OCI-LY1 (cell line): ENCODE data around the gene FRMD6.

ENCODE experiments used
- H2AFZ ChIP-seq: fragments of 200-600 bp; sonication (generic), shearing (Covaris generic); 2 replicates; pipeline ENCODE4 v1.6.0; 2014; ENCODE audit warnings: antibody characterized with exemption, mild to moderate bottlenecking, low read length
- H3F3A ChIP-seq: fragments of 200-600 bp; sonication (generic), shearing (Covaris generic); 2 replicates; pipeline ENCODE4 v1.6.0; 2014; ENCODE audit warnings: mild to moderate bottlenecking, antibody characterized with exemption, low read length, moderate library complexity; ENCODE audit not compliant: insufficient read depth
- H3K27ac ChIP-seq: fragments of 200-600 bp; sonication (generic); 2 replicates; pipeline ENCODE4 v1.5.1; 2014; ENCODE audit warnings: low read length, mixed run types, mild to moderate bottlenecking, low read depth; ENCODE audit not compliant: poor library complexity, severe bottlenecking
- H3K27me3 ChIP-seq: fragments of 200-600 bp; sonication (generic); 2 replicates; pipeline ENCODE4 v1.6.0; 2014; ENCODE audit warnings: antibody characterized with exemption, mild to moderate bottlenecking, low read length, moderate library complexity; ENCODE audit not compliant: insufficient read depth
- H3K36me3 ChIP-seq: fragments of 200-600 bp; sonication (generic); 2 replicates; pipeline ENCODE4 v1.6.1; 2014; ENCODE audit warnings: mild to moderate bottlenecking, antibody characterized with exemption, low read length, moderate library complexity, mixed read lengths; ENCODE audit not compliant: insufficient read depth
- H3K4me1 ChIP-seq: fragments of 200-600 bp; sonication (generic); 2 replicates; pipeline ENCODE4 v1.5.1; 2014; ENCODE audit warnings: mild to moderate bottlenecking, low read length, moderate library complexity; ENCODE audit not compliant: insufficient read depth, severe bottlenecking
- H3K4me2 ChIP-seq: fragments of 200-600 bp; sonication (generic), shearing (Covaris generic); 2 replicates; pipeline ENCODE4 v1.6.1; 2014; ENCODE audit warnings: low read length
- H3K4me3 ChIP-seq: fragments of 200-600 bp; sonication (generic); 2 replicates; pipeline ENCODE4 v1.5.1; 2014; ENCODE audit warnings: low read length, low read depth, mild to moderate bottlenecking, mixed read lengths; ENCODE audit not compliant: poor library complexity, severe bottlenecking
- H3K79me2 ChIP-seq: fragments of 200-600 bp; shearing (Covaris generic); 2 replicates; pipeline ENCODE4 v1.6.1; 2016; ENCODE audit warnings: mixed run types, low read length, mixed read lengths; ENCODE audit not compliant: insufficient read depth
- H3K9ac ChIP-seq: fragments of 200-600 bp; sonication (generic), shearing (Covaris generic); 2 replicates; pipeline ENCODE4 v1.6.1; 2014; ENCODE audit warnings: mild to moderate bottlenecking, low read length, mixed read lengths
- H3K9me2 ChIP-seq: fragments of 200-600 bp; sonication (generic), shearing (Covaris generic); 2 replicates; pipeline ENCODE4 v1.6.1; 2014; ENCODE audit warnings: low read depth, mild to moderate bottlenecking, low read length, mixed read lengths
- H3K9me3 ChIP-seq: fragments of 200-600 bp; shearing (Covaris generic); 2 replicates; pipeline ENCODE4 v1.6.1; 2014; ENCODE audit warnings: low read length, mixed read lengths
- H4K20me1 ChIP-seq: fragments of 200-600 bp; sonication (generic), shearing (Covaris generic); 2 replicates; pipeline ENCODE4 v1.6.0; 2016; ENCODE audit warnings: mild to moderate bottlenecking, low read length; ENCODE audit not compliant: insufficient read depth
- CTCF ChIP-seq: fragments of 200-600 bp; sonication (generic), shearing (Covaris generic); IDR thresholded peaks from 2 replicates; pipeline ENCODE4 v1.5.1; 2017; ENCODE audit warnings: mild to moderate bottlenecking, antibody characterized with exemption, low read length, moderate library complexity, mixed read lengths
- EZH2 ChIP-seq: fragments of 200-600 bp; sonication (generic), shearing (Covaris generic); IDR thresholded peaks from 2 replicates; pipeline ENCODE4 v1.8.0; 2017; ENCODE audit warnings: borderline replicate concordance, mixed run types, mild to moderate bottlenecking, antibody characterized with exemption, low read length, moderate library complexity, mixed read lengths

FRMD6 gene

GRCh38 chr14:51636109-51636508, 15.6 kb upstream of the FRMD6 start:
- Histone ChIP-seq H3K27me3 (no peaks in the 10 kb centered on the region), H3K27ac (no peak overlapping the region), H3K9ac (no peak overlapping the region), H3K4me3 (no peak overlapping the region), H3K4me1 (no peaks in the 10 kb centered on the region), H2AFZ (no peak overlapping the region), H3K79me2 (no peaks in the 10 kb centered on the region), H3K4me2 (no peak overlapping the region), H3K36me3 (no peaks in the 10 kb centered on the region), H3K9me2 (no peaks in the 10 kb centered on the region), H3F3A (no peaks in the 10 kb centered on the region), H3K9me3 (no peaks in the 10 kb centered on the region), H4K20me1 (no peaks in the 10 kb centered on the region)
- no peak for TF ChIP-seq CTCF
- TF ChIP-seq EZH2 = no peak

GRCh38 chr14:51638071-51638944, 13.4 kb upstream of the FRMD6 start:
- no peak overlapping the region for H3K4me3 ChIP-seq
- H3K27me3 ChIP-seq = no peaks in the 10 kb centered on the region
- H3K9ac ChIP-seq = no peak overlapping the region
- no peak overlapping the region for H2AFZ ChIP-seq
- no peaks in the 10 kb centered on the region for H3F3A ChIP-seq
- H3K79me2 ChIP-seq = no peaks in the 10 kb centered on the region
- TF ChIP-seq EZH2 = no peak
- no peak for TF ChIP-seq CTCF
- H3K27ac ChIP-seq = no peak overlapping the region
- no peaks in the 10 kb centered on the region for H3K36me3 ChIP-seq
- H3K9me3 ChIP-seq = no peaks in the 10 kb centered on the region
- H3K4me2 ChIP-seq = no peak overlapping the region
- no peaks in the 10 kb centered on the region for H3K4me1 ChIP-seq
- no peaks in the 10 kb centered on the region for H3K9me2 ChIP-seq
- H4K20me1 ChIP-seq = no peaks in the 10 kb centered on the region

- no peak overlapping the region for H3K4me2 ChIP-seq
- H3F3A ChIP-seq = no peaks in the 10 kb centered on the region
- no peak overlapping the region for H3K4me3 ChIP-seq
- H4K20me1 ChIP-seq = no peaks in the 10 kb centered on the region
- no peaks in the 10 kb centered on the region for H3K4me1 ChIP-seq
- H3K79me2 ChIP-seq = no peaks in the 10 kb centered on the region
- TF ChIP-seq CTCF (no peak), EZH2 (no peak)
- H3K9me3 ChIP-seq = no peaks in the 10 kb centered on the region
- H3K27ac ChIP-seq = no peak overlapping the region
- no peaks in the 10 kb centered on the region for H3K27me3 ChIP-seq
- H3K36me3 ChIP-seq = no peaks in the 10 kb centered on the region
- H3K9ac ChIP-seq = no peak overlapping the region
- H2AFZ ChIP-seq = no peak overlapping the region
- no peaks in the 10 kb centered on the region for H3K9me2 ChIP-seq
Observed at GRCh38 chr14:51639668-51640316, 11.9 kb upstream of the FRMD6 start.
